H1 (cell line): ENCODE results near the gene EGFL6. TPM values are rescaled to one million over a fixed set of nuclear protein-coding genes. Genes with fewer than 3 reads are reported as not detected.

Experiments
- SIRT6 ChIP-seq: IDR thresholded peaks from one replicate; pipeline ENCODE4 v1.7.1; 2012; ENCODE audit warnings: low read length, inconsistent platforms
- polyA plus RNA-seq, 7 experiments: library from polyadenylated mRNA; depleted of rRNA in 3 of 7; stranded (reverse) in 5 of 7; unstranded in 2 of 7; fragments of >200 nt in 5 of 7; fragments of 200-250 nt in 2 of 7; gene quantifications; 1 replicate in 5 of 7; 2 replicates in 1 of 7; 4 replicates in 1 of 7; pipeline versions ENCODE4 v1.2.1 to v1.2.3, GENCODE V29; 2011 to 2013; ENCODE audit warnings: missing spikeins in 2 of 7, mixed read lengths in 2 of 7
- total RNA-seq: library from RNA; stranded (reverse); fragmentation: NEBNext Ultra II Directional; extraction: Animal tissue kit (Norgen Biotek cat#: 25700); gene quantifications from 2 replicates; pipeline ENCODE4 v1.2.1, GENCODE V29; 2021

EGFL6 gene
- total and polyA plus RNA-seq, 2 of the 8 experiments (the other 6 are each of a cell fraction or from before 2014, with no cell fraction given), result 0.93 to 1.1 TPM

GRCh38 chrX:13599491-13599890, 30.1 kb downstream of the EGFL6 start (continued):
- no peak for TF ChIP-seq SIRT6
- TF ChIP-seq, all 59 proteins: peak for 0
